NOMO-1 (cell line): ENCODE data around the gene RAPGEF1.
"Not testable (repeated sequence)": the region's sequence is repeated elsewhere in the genome, so short reads cannot be mapped to it uniquely, and the experiment has no call there.

Experiments
- DNase-seq, 2 experiments: peaks; one replicate each; lab custom pipeline; 2025; ENCODE audit not compliant: unreplicated experiment in 2 of 2; lab: John Stamatoyannopoulos, UW

RAPGEF1 gene

GRCh38 chr9:131739959-131740648 lies at the start of gene RAPGEF1:
Gene RAPGEF1 (minus strand): TSS chr9:131740076. CDS start chr9:131739830, 246 bp downstream.
- DNase-seq = peak; percentile 36 to 58

GRCh38 chr9:131788851-131789250 lies 49.0 kb upstream of the RAPGEF1 start:
- DNase-seq = no peak

- no peak for DNase-seq
These were observed 48.0 kb upstream of the RAPGEF1 start for GRCh38 chr9:131787838-131788237.

GRCh38 chr9:131784748-131785501 lies 45.0 kb upstream of the RAPGEF1 start:
- no peak for DNase-seq

- DNase-seq = no peak
These were observed 41.2 kb upstream of the RAPGEF1 start for GRCh38 chr9:131781069-131781468.

- peak in 1 of 2 experiments; percentile 25 for DNase-seq
These were observed 36.6 kb upstream of the RAPGEF1 start for GRCh38 chr9:131776473-131776872.

- no peak for DNase-seq
These were observed 36.2 kb upstream of the RAPGEF1 start for GRCh38 chr9:131776036-131776435.

- DNase-seq = no peak
These were observed 34.8 kb upstream of the RAPGEF1 start for GRCh38 chr9:131774636-131775035.

GRCh38 chr9:131773911-131774379 lies 34.1 kb upstream of the RAPGEF1 start:
- peak in 1 of 2 experiments; percentile 27 for DNase-seq

GRCh38 chr9:131772940-131773339 lies 33.1 kb upstream of the RAPGEF1 start:
- DNase-seq = no peak

GRCh38 chr9:131771646-131772045 lies 31.8 kb upstream of the RAPGEF1 start:
- DNase-seq = no peak

- DNase-seq = no peak
These were observed 29.5 kb upstream of the RAPGEF1 start for GRCh38 chr9:131769361-131769760.

GRCh38 chr9:131764568-131764967 lies 24.7 kb upstream of the RAPGEF1 start:
- no peak for DNase-seq

- DNase-seq = peak; percentile 27 to 48
These were observed 22.6 kb upstream of the RAPGEF1 start for GRCh38 chr9:131762356-131762932.

GRCh38 chr9:131759017-131759647 lies 19.3 kb upstream of the RAPGEF1 start:
- DNase-seq = peak; percentile 51 to 84

- no peak for DNase-seq
These were observed 17.7 kb upstream of the RAPGEF1 start for GRCh38 chr9:131757549-131757948.

- DNase-seq = peak; percentile 79 to 82
These were observed 15.8 kb upstream of the RAPGEF1 start for GRCh38 chr9:131755541-131756198.

- no peak for DNase-seq
These were observed 15.0 kb upstream of the RAPGEF1 start for GRCh38 chr9:131754846-131755245.

GRCh38 chr9:131753751-131754150 lies 13.9 kb upstream of the RAPGEF1 start:
- DNase-seq = not testable (repeated sequence)

- DNase-seq = no peak
These were observed 12.5 kb upstream of the RAPGEF1 start for GRCh38 chr9:131752231-131752884.
